Vagina (tissue), 2 donors: Measurements from ENCODE around the gene KIF16B. TPM values are rescaled to one million over a fixed set of nuclear protein-coding genes. Genes with fewer than 3 reads are reported as not detected.

Experiments used
- DNase-seq, 2 donors: peaks; one replicate each; pipeline ENCODE4 v3.0.0-alpha.2; 2017; ENCODE audit errors: extremely low spot score in 2 of 2
- H3K27ac ChIP-seq: fragments of 200-600 bp; sonication (generic); one replicate; pipeline ENCODE4 v1.5.1; 2019
- H3K27me3 ChIP-seq: fragments of 200-600 bp; sonication (generic); one replicate; pipeline ENCODE4 v1.5.1; 2019
- H3K36me3 ChIP-seq, 2 donors: fragments of 200-600 bp; sonication (generic); one replicate each; pipeline ENCODE4 v1.5.1; 2017 to 2019
- H3K4me1 ChIP-seq: fragments of 200-600 bp; sonication (generic); one replicate; pipeline ENCODE4 v1.5.1; 2019
- H3K4me3 ChIP-seq, 2 donors: fragments of 200-600 bp; sonication (generic); 1 replicate in 1 of 2; 2 replicates in 1 of 2; pipeline ENCODE4 v1.5.1; 2016 to 2019
- H3K9me3 ChIP-seq: fragments of 200-600 bp; sonication (generic); one replicate; pipeline ENCODE4 v1.5.1; 2019
- CTCF ChIP-seq, 3 experiments: fragments of 450-650 bp in 2 of 3; fragments of 200-600 bp in 1 of 3; sonication (generic) in 1 of 3; IDR thresholded peaks; one replicate each; pipeline ENCODE4 v1.5.1; 2017 to 2019; ENCODE audit warnings: antibody characterized with exemption in 3 of 3, mild to moderate bottlenecking in 2 of 3, moderate library complexity in 2 of 3
- POLR2A ChIP-seq, 2 donors: fragments of 450-650 bp; IDR thresholded peaks; one replicate each; pipeline ENCODE4 v1.6.1; 2017; ENCODE audit warnings: antibody characterized with exemption in 2 of 2, mild to moderate bottlenecking in 2 of 2, moderate library complexity in 2 of 2
- POLR2AphosphoS5 ChIP-seq, 2 donors: sonication (generic); formaldehyde crosslinking; IDR thresholded peaks; one replicate each; pipeline ENCODE4 v1.9.0; 2017; ENCODE audit warnings: antibody characterized with exemption in 2 of 2, mild to moderate bottlenecking in 2 of 2, low read depth in 1 of 2; ENCODE audit not compliant: insufficient read depth in 1 of 2
- intact Hi-C: fragments of 100-400 bp; cut with DNase I; formaldehyde crosslinking; loops from one replicate; pipeline ENCODE4 v1.15.1; 2023
- total RNA-seq: library from RNA; depleted of rRNA; stranded (reverse); fragments of >200 nt; gene quantifications from one replicate; pipeline ENCODE4 v1.2.3, GENCODE V29; 2016

The KIF16B gene
- total RNA-seq, 1 donor from 2014 or later: 27.7 TPM

- Histone ChIP-seq H3K27ac (no peak overlapping the region), H3K36me3 (no peaks in the 10 kb centered on the region), H3K9me3 (no peaks in the 10 kb centered on the region), H3K27me3 (no peaks in the 10 kb centered on the region), H3K4me1 (peaks cover 9% of the 10 kb centered on the region), H3K4me3 (no peak overlapping the region)
- DNase-seq: no peak
- intact Hi-C loops: no loop called here
- no peak for TF ChIP-seq CTCF (IDR thresholded peaks at IDR 0.05)
- no peak for TF ChIP-seq POLR2A (IDR thresholded peaks at IDR 0.05)
- no peak for TF ChIP-seq POLR2AphosphoS5 (IDR thresholded peaks at IDR 0.05; ENCODE audit: insufficient read depth in 1 of 2, low read depth in 1 of 2)
Observed at GRCh38 chr20:16537025-16537665, 36.1 kb downstream of the KIF16B start.

DNA sequence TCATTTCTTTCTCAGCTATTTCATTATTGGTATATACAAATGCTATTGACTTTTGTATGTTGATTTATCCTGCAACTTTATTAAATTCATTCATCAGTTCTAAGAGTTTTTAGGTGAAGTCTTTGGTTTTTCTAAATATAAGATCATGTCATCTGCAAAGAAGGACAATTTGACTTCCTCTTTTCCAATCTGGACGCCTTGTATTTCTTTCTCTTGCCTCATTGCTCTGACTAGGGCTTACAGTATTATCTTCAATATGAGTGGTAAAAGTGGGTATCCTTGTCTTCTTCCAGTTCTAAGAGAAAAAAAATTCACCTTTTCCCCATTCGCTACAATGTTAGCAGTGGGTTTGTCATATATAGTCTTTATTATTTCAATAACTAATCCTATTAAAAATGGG lies 38.0 kb downstream of the KIF16B start:
- no peak overlapping the region for H3K4me3 ChIP-seq
- intact Hi-C loops: no loop called here
- H3K4me1 ChIP-seq: no peaks in the 10 kb centered on the region
- TF ChIP-seq POLR2A (IDR thresholded peaks at IDR 0.05) (no peak), POLR2AphosphoS5 (IDR thresholded peaks at IDR 0.05; ENCODE audit: insufficient read depth in 1 of 2, low read depth in 1 of 2) (no peak), CTCF (IDR thresholded peaks at IDR 0.05) (no peak)
- H3K27ac ChIP-seq: no peak overlapping the region
- DNase-seq: no peak
- no peaks in the 10 kb centered on the region for H3K36me3 ChIP-seq
- no peaks in the 10 kb centered on the region for H3K9me3 ChIP-seq
- no peaks in the 10 kb centered on the region for H3K27me3 ChIP-seq

GRCh38 chr20:16533502-16533901 lies 39.7 kb downstream of the KIF16B start:
- no peak overlapping the region for H3K4me3 ChIP-seq
- no peaks in the 10 kb centered on the region for H3K9me3 ChIP-seq
- intact Hi-C loops: no loop called here
- no peaks in the 10 kb centered on the region for H3K36me3 ChIP-seq
- TF ChIP-seq POLR2AphosphoS5 (IDR thresholded peaks at IDR 0.05; ENCODE audit: insufficient read depth in 1 of 2, low read depth in 1 of 2) (no peak), CTCF (IDR thresholded peaks at IDR 0.05) (no peak), POLR2A (IDR thresholded peaks at IDR 0.05) (no peak)
- H3K27ac ChIP-seq: no peak overlapping the region
- H3K27me3 ChIP-seq: no peaks in the 10 kb centered on the region
- peaks cover 14% of the 10 kb centered on the region for H3K4me1 ChIP-seq
- DNase-seq: no peak

- no peaks in the 10 kb centered on the region for H3K36me3 ChIP-seq
- no peak for DNase-seq
- intact Hi-C loops: no loop called here
- no peak overlapping the region for H3K4me3 ChIP-seq
- H3K27ac ChIP-seq: no peak overlapping the region
- no peaks in the 10 kb centered on the region for H3K27me3 ChIP-seq
- TF ChIP-seq POLR2A (IDR thresholded peaks at IDR 0.05): no peak
- TF ChIP-seq POLR2AphosphoS5 (IDR thresholded peaks at IDR 0.05; ENCODE audit: insufficient read depth in 1 of 2, low read depth in 1 of 2): no peak
- no peak for TF ChIP-seq CTCF (IDR thresholded peaks at IDR 0.05)
- peaks cover 24% of the 10 kb centered on the region for H3K4me1 ChIP-seq
- no peaks in the 10 kb centered on the region for H3K9me3 ChIP-seq
Observed at GRCh38 chr20:16531485-16531884, 41.8 kb downstream of the KIF16B start.

DNA sequence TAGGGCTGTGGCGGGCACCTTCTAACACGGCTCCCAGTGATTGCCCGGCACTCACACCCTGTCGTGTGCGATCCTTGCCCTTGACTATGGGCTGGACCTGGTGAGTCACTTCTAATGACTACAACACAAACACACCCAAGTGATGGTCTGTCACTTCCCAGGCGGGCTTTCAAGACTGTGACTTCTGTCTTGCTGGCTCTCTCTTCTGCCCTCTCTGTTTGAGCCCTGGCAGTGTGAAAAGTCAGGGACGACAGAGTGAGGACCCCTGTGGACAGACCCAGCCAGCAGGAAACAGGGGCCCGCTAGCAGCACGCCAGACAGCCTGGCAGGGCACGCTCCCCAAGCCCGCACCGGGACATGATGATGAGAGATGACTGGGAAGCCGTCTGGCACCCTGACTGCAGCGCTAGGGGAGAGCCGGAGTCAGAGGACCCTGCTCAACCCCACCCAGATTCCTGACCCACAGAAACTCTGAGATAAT lies 43.0 kb downstream of the KIF16B start:
- no peaks in the 10 kb centered on the region for H3K9me3 ChIP-seq
- no peak overlapping the region for H3K4me3 ChIP-seq
- no peak for TF ChIP-seq CTCF (IDR thresholded peaks at IDR 0.05)
- TF ChIP-seq POLR2AphosphoS5 (IDR thresholded peaks at IDR 0.05; ENCODE audit: insufficient read depth in 1 of 2, low read depth in 1 of 2): no peak
- no peak for TF ChIP-seq POLR2A (IDR thresholded peaks at IDR 0.05)
- intact Hi-C loops: no loop called here
- no peak for DNase-seq
- H3K4me1 ChIP-seq: peaks cover 24% of the 10 kb centered on the region
- no peaks in the 10 kb centered on the region for H3K27me3 ChIP-seq
- H3K27ac ChIP-seq: no peak overlapping the region
- no peaks in the 10 kb centered on the region for H3K36me3 ChIP-seq
